Gastroesophageal sphincter (tissue), 4 donors: Measurements from ENCODE around the gene IFITM5. TPM values are rescaled to one million over a fixed set of nuclear protein-coding genes. Genes with fewer than 3 reads are reported as not detected.

Experiments
- ATAC-seq: fragments of 150-250 bp; one replicate; pipeline ENCODE4 v1.9.1; 2016; ENCODE audit warnings: mild to moderate bottlenecking, moderate library complexity
- H3K27ac ChIP-seq, 4 donors: fragments of 200-600 bp; sonication (generic) in 3 of 4; 1 replicate in 3 of 4; 2 replicates in 1 of 4; pipeline ENCODE4 v1.5.1; 2016 to 2019
- H3K27me3 ChIP-seq: fragments of 200-600 bp; sonication (generic); one replicate; pipeline ENCODE4 v1.5.1; 2019
- H3K36me3 ChIP-seq, 2 donors: fragments of 200-600 bp; sonication (generic); one replicate each; pipeline ENCODE4 v1.5.1; 2019; ENCODE audit warnings: control low read depth in 1 of 2
- H3K4me1 ChIP-seq, 3 donors: fragments of 200-600 bp; sonication (generic); 1 replicate in 2 of 3; 2 replicates in 1 of 3; pipeline ENCODE4 v1.5.1; 2016 to 2019; ENCODE audit warnings: control low read depth in 2 of 3
- H3K4me3 ChIP-seq, 2 donors: fragments of 200-600 bp; sonication (generic); one replicate each; pipeline ENCODE4 v1.5.1; 2019; ENCODE audit warnings: mild to moderate bottlenecking in 1 of 2, moderate library complexity in 1 of 2
- H3K9me3 ChIP-seq, 3 donors: fragments of 200-600 bp; sonication (generic); one replicate each; pipeline ENCODE4 v1.5.1; 2017 to 2019; ENCODE audit warnings: control low read depth in 2 of 3
- CTCF ChIP-seq, 4 experiments: fragments of 200-600 bp in 2 of 4; fragments of 450-650 bp in 2 of 4; sonication (generic) in 1 of 4; IDR thresholded peaks; one replicate each; pipeline ENCODE4 v1.5.1; 2017 to 2019; ENCODE audit warnings: antibody characterized with exemption in 4 of 4, mild to moderate bottlenecking in 2 of 4, moderate library complexity in 2 of 4
- EP300 ChIP-seq: sonication (generic); formaldehyde crosslinking; IDR thresholded peaks from one replicate; pipeline ENCODE4 v1.6.1; 2017; ENCODE audit warnings: antibody characterized with exemption, mild to moderate bottlenecking
- POLR2A ChIP-seq, 2 donors: fragments of 450-650 bp; IDR thresholded peaks; one replicate each; pipeline ENCODE4 v1.6.1; 2017; ENCODE audit warnings: antibody characterized with exemption in 2 of 2, mild to moderate bottlenecking in 2 of 2, moderate library complexity in 1 of 2
- POLR2AphosphoS5 ChIP-seq: sonication (generic); formaldehyde crosslinking; IDR thresholded peaks from one replicate; pipeline ENCODE4 v1.6.1; 2017; ENCODE audit warnings: antibody characterized with exemption
- WGBS, 2 donors: methylation state at CpG; one replicate each; pipeline ENCODE4 v1.1.5; 2018; ENCODE audit warnings: low coverage in 1 of 2; 5-methylcytosine and 5-hydroxymethylcytosine counted together
- total RNA-seq, 4 donors: library from RNA; depleted of rRNA; stranded (reverse); fragments of >200 nt; gene quantifications; one replicate each; pipeline ENCODE4 v1.1.0, GENCODE V29; 2016

Gene IFITM5
- total RNA-seq, 4 donors from 2014 or later = not detected

GRCh38 chr11:290621-291231, 8.6 kb downstream of the IFITM5 start:
- TF ChIP-seq CTCF (IDR thresholded peaks at IDR 0.05) = no peak
- TF ChIP-seq POLR2AphosphoS5 = no peak
- no peak for TF ChIP-seq POLR2A (IDR thresholded peaks at IDR 0.05)
- peaks cover 24% of the 10 kb centered on the region for H3K27me3 ChIP-seq
- H3K4me1 ChIP-seq = peaks cover 0 to 27% (median 10%) of the 10 kb centered on the region in 3 donors
- peaks cover 0 to 35% of the 10 kb centered on the region in 2 donors for H3K36me3 ChIP-seq
- no peak overlapping the region for H3K27ac ChIP-seq
- WGBS, 2 donors = no CpG with 5 or more reads among the region's 13 CpGs
- no peak for ATAC-seq
- H3K9me3 ChIP-seq = no peaks in the 10 kb centered on the region
- no peak overlapping the region for H3K4me3 ChIP-seq

- peak overlapping the region in 3 of 4 donors; percentile 62 to 83 (median 81) for H3K27ac ChIP-seq
- 88 to 95% methylated on average over 9 to 10 of the region's 48 CpGs for WGBS, 2 donors
- peaks cover 26% of the 10 kb centered on the region for H3K27me3 ChIP-seq
Measured at GRCh38 chr11:289712-290620, 9.4 kb downstream of the IFITM5 start.

GRCh38 chr11:289398-289711, 10.0 kb downstream of the IFITM5 start:
- no CpG with 5 or more reads among the region's 14 CpGs for WGBS, 2 donors
- no peak for TF ChIP-seq POLR2AphosphoS5
- TF ChIP-seq POLR2A (IDR thresholded peaks at IDR 0.05) = no peak
- no peak for TF ChIP-seq EP300
- no peak for TF ChIP-seq CTCF (IDR thresholded peaks at IDR 0.05)
- H3K27ac ChIP-seq = peak overlapping the region in 3 of 4 donors; percentile 62 to 83 (median 81)

More at GRCh38 chr11:289712-290620, 9.4 kb downstream of the IFITM5 start:
- peaks cover 0 to 31% of the 10 kb centered on the region in 2 donors for H3K36me3 ChIP-seq
- peak overlapping the region in 1 of 2 donors; percentile 74 for H3K4me3 ChIP-seq
- no peak for ATAC-seq
- H3K4me1 ChIP-seq = peaks cover 0 to 27% (median 10%) of the 10 kb centered on the region in 3 donors
- no peaks in the 10 kb centered on the region for H3K9me3 ChIP-seq
- TF ChIP-seq EP300 = no peak

GRCh38 chr11:288478-289397, 10.6 kb downstream of the IFITM5 start, which contains the start of gene PGGHG:
TSS of gene PGGHG (plus strand) at chr11:289126. CDS start at chr11:289817, 691 bp downstream.
- Histone ChIP-seq H3K27ac (peak within 1 kb of the TSS in 3 of 4 donors; percentile 62 to 83 (median 81)), H3K4me3 (peak within 1 kb of the TSS; percentile 56 to 74), H3K4me1 (peaks cover 0 to 27% (median 10%) of the 10 kb centered on the region in 3 donors), H3K9me3 (no peaks in the 10 kb centered on the region), H3K27me3 (peaks cover 39% of the 10 kb centered on the region), H3K36me3 (peaks cover 0 to 19% of the 10 kb centered on the region in 2 donors)
- TF ChIP-seq CTCF (IDR thresholded peaks at IDR 0.05) = no peak
- no peak for TF ChIP-seq POLR2A (IDR thresholded peaks at IDR 0.05)
- no peak for TF ChIP-seq EP300
- no peak for TF ChIP-seq POLR2AphosphoS5
- ATAC-seq = peak; percentile 90
- WGBS, 2 donors = 0% methylated on average over 1 to 10 of the region's 112 CpGs

More at GRCh38 chr11:289398-289711, 10.0 kb downstream of the IFITM5 start:
- Histone ChIP-seq H3K36me3 (peaks cover 0 to 25% of the 10 kb centered on the region in 2 donors), H3K27me3 (peaks cover 32% of the 10 kb centered on the region), H3K4me3 (peak overlapping the region; percentile 56 to 74), H3K9me3 (no peaks in the 10 kb centered on the region), H3K4me1 (peaks cover 0 to 27% (median 10%) of the 10 kb centered on the region in 3 donors)
- ATAC-seq = peak; percentile 27
